ENCODE results near the gene UCMA.

UCMA gene

DNA sequence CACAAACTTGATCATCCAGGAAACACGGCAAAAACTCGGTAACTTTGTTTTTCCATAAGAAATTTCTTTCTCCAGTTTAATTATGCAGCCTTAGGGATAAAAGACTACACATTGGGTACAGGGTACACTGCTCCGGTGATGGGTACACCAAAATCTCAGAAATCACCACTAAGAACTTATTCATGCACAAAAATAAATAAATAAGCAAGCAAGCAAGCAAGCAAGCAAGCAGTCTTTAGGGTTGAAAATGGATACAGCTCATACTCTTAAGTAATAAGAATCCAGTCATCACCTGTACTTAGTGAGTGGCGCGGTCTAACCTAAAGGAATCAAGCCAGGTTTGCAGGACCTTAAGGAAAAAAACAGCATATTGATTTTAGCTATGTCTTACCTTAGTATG is 42.8 kb downstream of the UCMA start:
- no peak overlapping the region for H3K4me3 ChIP-seq (ENCODE audit: low read depth in 1 of 2, low read length in 2 of 2)
- no peak overlapping the region for H3K9ac ChIP-seq (ENCODE audit: low read depth, low read length)
- no peaks in the 10 kb centered on the region for H3K79me2 ChIP-seq (ENCODE audit: insufficient read depth, low read length)
- no peak overlapping the region for H2AFZ ChIP-seq (ENCODE audit: low read depth, low read length)
- no peak overlapping the region for H3K4me2 ChIP-seq (ENCODE audit: insufficient read depth, low read length)
- peaks cover 96% of the 10 kb centered on the region for H3K36me3 ChIP-seq (ENCODE audit: insufficient read depth, low read length)
- no peak for TF ChIP-seq EZH2 (IDR thresholded peaks at IDR 0.05; ENCODE audit: borderline replicate concordance, low read depth, low read length, severe bottlenecking)
- H3K27me3 ChIP-seq (ENCODE audit: insufficient read depth, low read length, poor library complexity): no peaks in the 10 kb centered on the region
- no peak for ATAC-seq (ENCODE audit: insufficient read depth, low read depth)
- H3K9me3 ChIP-seq (ENCODE audit: insufficient read depth, low read length, severe bottlenecking): no peaks in the 10 kb centered on the region
- peaks cover 2% of the 10 kb centered on the region; the same call in 1 of the 2 replicates for H4K20me1 ChIP-seq (ENCODE audit: insufficient read depth, low read length)
- H3K4me1 ChIP-seq (ENCODE audit: insufficient read depth, low read length): no peaks in the 10 kb centered on the region
- no peak for DNase-seq
- no peak overlapping the region for H3K27ac ChIP-seq (ENCODE audit: low read length)

DNA sequence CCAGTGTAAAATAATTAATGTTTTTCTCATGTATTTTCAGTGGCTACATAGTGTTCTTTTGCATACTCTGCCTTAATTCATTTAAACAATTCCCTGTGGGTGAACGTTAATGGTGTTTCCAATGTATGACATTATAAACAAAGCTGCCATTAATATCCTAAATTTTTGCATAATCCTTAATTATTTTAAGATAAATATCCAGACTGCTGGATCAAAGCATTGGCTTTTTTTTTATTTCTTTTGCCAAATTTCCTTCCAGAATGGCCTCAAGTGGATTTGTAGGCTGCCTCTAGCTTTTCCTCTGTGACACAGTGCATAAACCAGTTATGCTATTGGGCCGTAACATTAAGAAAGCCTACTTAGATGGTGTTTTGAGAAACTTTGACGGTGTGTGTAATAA is 43.4 kb downstream of the UCMA start:
- Histone ChIP-seq H3K4me3 (ENCODE audit: low read depth in 1 of 2, low read length in 2 of 2) (no peak overlapping the region), H3K4me1 (ENCODE audit: insufficient read depth, low read length) (no peaks in the 10 kb centered on the region), H3K27ac (ENCODE audit: low read length) (no peak overlapping the region), H3K4me2 (ENCODE audit: insufficient read depth, low read length) (no peak overlapping the region), H3K27me3 (ENCODE audit: insufficient read depth, low read length, poor library complexity) (no peaks in the 10 kb centered on the region), H3K79me2 (ENCODE audit: insufficient read depth, low read length) (no peaks in the 10 kb centered on the region), H3K9ac (ENCODE audit: low read depth, low read length) (no peak overlapping the region), H2AFZ (ENCODE audit: low read depth, low read length) (no peak overlapping the region), H3K36me3 (ENCODE audit: insufficient read depth, low read length) (peaks cover 97% of the 10 kb centered on the region), H4K20me1 (ENCODE audit: insufficient read depth, low read length) (peaks cover 2% of the 10 kb centered on the region; the same call in 1 of the 2 replicates), H3K9me3 (ENCODE audit: insufficient read depth, low read length, severe bottlenecking) (no peaks in the 10 kb centered on the region)
- ATAC-seq (ENCODE audit: insufficient read depth, low read depth): no peak
- TF ChIP-seq EZH2 (IDR thresholded peaks at IDR 0.05; ENCODE audit: borderline replicate concordance, low read depth, low read length, severe bottlenecking): no peak
- TF ChIP-seq, protein P1, sequence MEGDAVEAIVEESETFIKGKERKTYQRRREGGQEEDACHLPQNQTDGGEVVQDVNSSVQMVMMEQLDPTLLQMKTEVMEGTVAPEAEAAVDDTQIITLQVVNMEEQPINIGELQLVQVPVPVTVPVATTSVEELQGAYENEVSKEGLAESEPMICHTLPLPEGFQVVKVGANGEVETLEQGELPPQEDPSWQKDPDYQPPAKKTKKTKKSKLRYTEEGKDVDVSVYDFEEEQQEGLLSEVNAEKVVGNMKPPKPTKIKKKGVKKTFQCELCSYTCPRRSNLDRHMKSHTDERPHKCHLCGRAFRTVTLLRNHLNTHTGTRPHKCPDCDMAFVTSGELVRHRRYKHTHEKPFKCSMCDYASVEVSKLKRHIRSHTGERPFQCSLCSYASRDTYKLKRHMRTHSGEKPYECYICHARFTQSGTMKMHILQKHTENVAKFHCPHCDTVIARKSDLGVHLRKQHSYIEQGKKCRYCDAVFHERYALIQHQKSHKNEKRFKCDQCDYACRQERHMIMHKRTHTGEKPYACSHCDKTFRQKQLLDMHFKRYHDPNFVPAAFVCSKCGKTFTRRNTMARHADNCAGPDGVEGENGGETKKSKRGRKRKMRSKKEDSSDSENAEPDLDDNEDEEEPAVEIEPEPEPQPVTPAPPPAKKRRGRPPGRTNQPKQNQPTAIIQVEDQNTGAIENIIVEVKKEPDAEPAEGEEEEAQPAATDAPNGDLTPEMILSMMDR (IDR thresholded peaks at IDR 0.05; ENCODE audit: borderline replicate concordance, extremely low read depth, low read length, poor library complexity, severe bottlenecking): no peak
- DNase-seq: no peak

DNA sequence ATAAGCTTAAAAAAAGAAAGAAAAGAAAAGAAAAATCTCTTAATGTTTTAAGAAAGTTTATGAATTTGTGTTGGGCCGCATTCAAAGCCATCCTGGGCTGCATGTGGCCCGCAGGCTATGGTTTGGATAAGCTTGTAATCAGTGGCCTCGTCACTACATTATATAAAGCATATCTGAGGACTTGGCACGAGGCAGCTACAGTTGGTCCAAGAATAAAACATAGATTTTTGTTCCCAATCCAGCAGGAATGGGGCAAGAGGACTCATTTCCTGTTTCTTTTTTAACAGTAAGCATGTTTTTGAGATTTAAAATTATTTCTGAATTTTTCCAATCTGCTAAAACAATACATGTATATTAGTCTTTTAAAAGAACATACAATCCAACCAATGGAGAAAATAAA is 44.2 kb downstream of the UCMA start:
- ATAC-seq (ENCODE audit: insufficient read depth, low read depth) (no peak), DNase-seq (no peak)
- Histone ChIP-seq H3K4me1 (ENCODE audit: insufficient read depth, low read length) (no peaks in the 10 kb centered on the region), H3K4me3 (ENCODE audit: low read depth in 1 of 2, low read length in 2 of 2) (no peak overlapping the region), H3K36me3 (ENCODE audit: insufficient read depth, low read length) (peaks cover 98% of the 10 kb centered on the region), H3K9ac (ENCODE audit: low read depth, low read length) (no peak overlapping the region), H3K4me2 (ENCODE audit: insufficient read depth, low read length) (no peak overlapping the region), H3K9me3 (ENCODE audit: insufficient read depth, low read length, severe bottlenecking) (no peaks in the 10 kb centered on the region), H2AFZ (ENCODE audit: low read depth, low read length) (no peak overlapping the region), H3K27ac (ENCODE audit: low read length) (no peak overlapping the region), H3K27me3 (ENCODE audit: insufficient read depth, low read length, poor library complexity) (no peaks in the 10 kb centered on the region), H3K79me2 (ENCODE audit: insufficient read depth, low read length) (no peaks in the 10 kb centered on the region), H4K20me1 (ENCODE audit: insufficient read depth, low read length) (peaks cover 2% of the 10 kb centered on the region; the same call in 1 of the 2 replicates)
- TF ChIP-seq EZH2 (IDR thresholded peaks at IDR 0.05; ENCODE audit: borderline replicate concordance, low read depth, low read length, severe bottlenecking): no peak
- TF ChIP-seq, protein P1 (IDR thresholded peaks at IDR 0.05; ENCODE audit: borderline replicate concordance, extremely low read depth, low read length, poor library complexity, severe bottlenecking): no peak

DNA sequence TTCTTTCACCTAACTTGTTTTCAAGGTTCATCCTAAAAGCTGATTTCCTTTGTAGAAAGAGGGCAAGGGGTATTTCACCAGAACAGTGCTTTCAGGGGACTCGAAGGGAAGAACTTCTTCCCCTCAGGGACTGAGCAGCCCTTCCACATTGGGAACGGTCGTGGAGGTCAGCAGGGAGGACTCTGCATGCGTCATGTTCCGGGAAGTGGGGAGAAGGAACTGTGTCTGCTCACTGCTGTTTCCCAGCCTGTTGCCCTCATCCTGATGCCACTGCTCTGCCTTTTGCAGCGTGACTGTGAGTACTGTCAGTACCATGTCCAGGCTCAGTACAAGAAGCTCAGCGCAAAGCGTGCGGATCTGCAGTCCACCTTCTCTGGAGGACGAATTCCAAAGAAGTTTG is 45.6 kb downstream of the UCMA start:
- Histone ChIP-seq H3K27me3 (ENCODE audit: insufficient read depth, low read length, poor library complexity) (no peaks in the 10 kb centered on the region), H3K4me1 (ENCODE audit: insufficient read depth, low read length) (no peaks in the 10 kb centered on the region), H3K36me3 (ENCODE audit: insufficient read depth, low read length) (peaks cover 98% of the 10 kb centered on the region), H3K79me2 (ENCODE audit: insufficient read depth, low read length) (no peaks in the 10 kb centered on the region), H2AFZ (ENCODE audit: low read depth, low read length) (no peak overlapping the region), H3K9ac (ENCODE audit: low read depth, low read length) (no peak overlapping the region), H3K9me3 (ENCODE audit: insufficient read depth, low read length, severe bottlenecking) (no peaks in the 10 kb centered on the region), H4K20me1 (ENCODE audit: insufficient read depth, low read length) (peaks cover 2% of the 10 kb centered on the region; the same call in 1 of the 2 replicates), H3K27ac (ENCODE audit: low read length) (no peak overlapping the region), H3K4me2 (ENCODE audit: insufficient read depth, low read length) (no peak overlapping the region), H3K4me3 (ENCODE audit: low read depth in 1 of 2, low read length in 2 of 2) (no peak overlapping the region)
- DNase-seq (no peak), ATAC-seq (ENCODE audit: insufficient read depth, low read depth) (no peak)
- TF ChIP-seq EZH2 (IDR thresholded peaks at IDR 0.05; ENCODE audit: borderline replicate concordance, low read depth, low read length, severe bottlenecking): no peak
- TF ChIP-seq, protein P1 (IDR thresholded peaks at IDR 0.05; ENCODE audit: borderline replicate concordance, extremely low read depth, low read length, poor library complexity, severe bottlenecking): no peak

Data from DND-41 (cell line).